K562 (cell line): ENCODE measurements around the gene EFNA2. TPM values are rescaled to one million over a fixed set of nuclear protein-coding genes. Genes with fewer than 3 reads are reported as not detected.

ENCODE experiments used
- ATAC-seq: fragments of 200-7000 bp; cut with Tn5 transposase; 3 replicates; pipeline ENCODE4 v1.9.1; 2020; ENCODE audit warnings: moderate library complexity
- BruUV-seq: library from RNA; stranded (reverse); fragments of 400-500 nt; replicated peaks from 2 replicates; lab custom pipeline; 2021; lab: Mats Ljungman, UMichigan
- CTCF ChIA-PET: fragments of 300-600 bp; formaldehyde crosslinking; extraction: SDS; loops from one replicate; lab custom pipeline; 2021; ENCODE audit warnings: low intra/inter-chr PET ratio; lab: Yijun Ruan, JAX
- POLR2A ChIA-PET: fragments of 300-600, 350-650 bp; sonication (Branson Sonifier 250); formaldehyde crosslinking; extraction: SDS; loops from one replicate; lab custom pipeline; 2021; ENCODE audit warnings: antibody characterized with exemption, inconsistent platforms; lab: Yijun Ruan, JAX
- DNase-seq, 4 experiments: peaks; one replicate each; pipeline versions ENCODE4 v3.0.0 to v3.0.0-alpha.2; 2011 to 2018; ENCODE audit warnings: low spot score in 3 of 4, mixed read lengths in 3 of 4; ENCODE audit errors: extremely low read depth in 1 of 4
- FAIRE-seq: peaks from 2 replicates; lab custom pipeline; 2011; peaks lifted over from hg19 to GRCh38; lab: Jason Lieb, UNC
- H2AFZ ChIP-seq: 2 replicates; pipeline ENCODE4 v1.6.0; 2011; ENCODE audit warnings: low read depth, low read length, control low read depth, inconsistent platforms
- H3K27ac ChIP-seq: fragments of 200-600 bp; 3 replicates; pipeline ENCODE4 v1.8.0; 2011; ENCODE audit warnings: low read depth, mild to moderate bottlenecking, control low read depth, inconsistent platforms, low read length, moderate library complexity, mixed read lengths; ENCODE audit errors: extremely low read depth
- H3K27me3 ChIP-seq, 2 experiments: fragments of 300-600 bp in 1 of 2; 2 replicates in 1 of 2; 3 replicates in 1 of 2; pipeline versions ENCODE4 v1.6.0 to v1.8.0; 2011; ENCODE audit warnings: inconsistent platforms in 2 of 2, low read length in 2 of 2, mild to moderate bottlenecking in 1 of 2, mixed read lengths in 1 of 2, moderate library complexity in 1 of 2; ENCODE audit not compliant: control insufficient read depth in 2 of 2, insufficient read depth in 2 of 2
- H3K36me3 ChIP-seq: fragments of 300-600 bp; 3 replicates; pipeline ENCODE4 v1.8.0; 2011; ENCODE audit warnings: mild to moderate bottlenecking, low read length, inconsistent platforms; ENCODE audit not compliant: control insufficient read depth, insufficient read depth
- H3K4me1 ChIP-seq, 2 experiments: fragments of 200-600 bp in 1 of 2; replicated peaks in 1 of 2; 2 replicates in 1 of 2; 3 replicates in 1 of 2; pipeline versions ENCODE4 v1.5.1 to v1.8.0; 2011; ENCODE audit warnings: inconsistent platforms in 2 of 2, low read length in 2 of 2, mild to moderate bottlenecking in 1 of 2, mixed read lengths in 1 of 2, moderate library complexity in 1 of 2; ENCODE audit not compliant: control insufficient read depth in 2 of 2, insufficient read depth in 2 of 2
- H3K4me2 ChIP-seq: 2 replicates; pipeline ENCODE4 v1.6.1; 2011; ENCODE audit warnings: low read length, control low read depth, inconsistent platforms, mixed read lengths; ENCODE audit not compliant: insufficient read depth
- H3K4me3 ChIP-seq: fragments of 200-600 bp; sonication (generic), shearing (Covaris generic); 2 replicates; pipeline ENCODE4 v1.5.1; 2016; ENCODE audit warnings: control low read depth, inconsistent platforms
- H3K79me2 ChIP-seq: fragments of 200-600 bp; 3 replicates; pipeline ENCODE4 v1.8.0; 2011; ENCODE audit warnings: low read length, inconsistent platforms; ENCODE audit not compliant: control insufficient read depth, insufficient read depth
- H3K9ac ChIP-seq, 2 experiments: 2 replicates each; pipeline versions ENCODE4 v1.6.0 to v1.6.1; 2011; ENCODE audit warnings: low read depth in 2 of 2, low read length in 2 of 2, control low read depth in 1 of 2, inconsistent platforms in 1 of 2, mild to moderate bottlenecking in 1 of 2, mixed read lengths in 1 of 2; ENCODE audit not compliant: insufficient read depth in 1 of 2
- H3K9me1 ChIP-seq: one replicate; pipeline ENCODE4 v1.6.0; 2011; ENCODE audit warnings: inconsistent platforms, mild to moderate bottlenecking, low read length, moderate library complexity; ENCODE audit not compliant: control insufficient read depth, insufficient read depth
- H3K9me3 ChIP-seq: replicated peaks from 2 replicates; pipeline ENCODE4 v1.5.1; 2011; ENCODE audit warnings: low read depth, low read length, inconsistent platforms; ENCODE audit not compliant: control insufficient read depth, insufficient read depth
- H4K20me1 ChIP-seq: replicated peaks from 2 replicates; pipeline ENCODE4 v1.6.1; 2011; ENCODE audit warnings: low read length, inconsistent platforms, mixed read lengths; ENCODE audit not compliant: control insufficient read depth, insufficient read depth
- RBM15 ChIP-seq: fragments of 200-400 bp; formaldehyde crosslinking; IDR thresholded peaks from 2 replicates; pipeline ENCODE4 v1.6.1; 2018; ENCODE audit warnings: mild to moderate bottlenecking, low read length, moderate library complexity; ENCODE audit not compliant: insufficient read depth
- ZNF511 ChIP-seq: sonication (generic); formaldehyde crosslinking; IDR thresholded peaks from 2 replicates; pipeline ENCODE4 v1.8.0; 2022; ENCODE audit warnings: mild to moderate bottlenecking, missing genetic modification reagents
- WGBS: fragments of 100-300 bp; shearing (Covaris generic); methylation state at CpG from one replicate; pipeline ENCODE4 v1.1.6; 2016; ENCODE audit warnings: low coverage, mixed read lengths; ENCODE audit not compliant: insufficient coverage; ENCODE audit errors: missing lambda C conversion rate; 5-methylcytosine and 5-hydroxymethylcytosine counted together
- in situ Hi-C: fragments of 300-500 bp; cut with MboI; formaldehyde crosslinking; loops from 4 replicates; pipeline ENCODE4 v1.15.0; 2018; ENCODE audit warnings: inconsistent platforms, mixed read lengths
- intact Hi-C: fragments of 100-400 bp; cut with micrococcal nuclease; formaldehyde crosslinking; loops from 2 replicates; pipeline ENCODE4 v1.14.2; 2022
- polyA plus RNA-seq, 8 experiments: library from polyadenylated mRNA; depleted of rRNA in 4 of 8; stranded (reverse) in 5 of 8; unstranded in 3 of 8; fragments of >200 nt; fragmentation: Nextera tagmentation in 2 of 8; fragmentation: Illumina TruSeq in 1 of 8; extraction: Ambion mirVana in 2 of 8; extraction: Trizol in 1 of 8; gene quantifications; 2 replicates each; pipeline versions ENCODE4 v1.2.1 to v1.2.3, GENCODE V29; 2011 to 2014; ENCODE audit warnings: inconsistent platforms in 1 of 8, missing spikeins in 1 of 8
- total RNA-seq, 7 experiments: library from RNA; depleted of rRNA in 6 of 7; stranded (reverse); fragments of >200 nt in 6 of 7; fragmentation: Illumina TruSeq in 2 of 7; extraction: Trizol in 2 of 7; gene quantifications; 2 replicates each; pipeline versions ENCODE4 v1.2.1 to v1.2.3, GENCODE V29; 2011 to 2021; ENCODE audit warnings: low replicate concordance in 1 of 7

The EFNA2 gene
- total and polyA plus RNA-seq, 9 of the 15 experiments (the other 6 are each of a cell fraction or from before 2014, with no cell fraction given) = 0.11 to 0.44 (median 0.15) TPM; not detected in 6

GRCh38 chr19:1278713-1279660, 6.7 kb upstream of the EFNA2 start:
- peaks cover 0 to under 1% of the 10 kb centered on the region in 2 experiments; a peak in 1 of 5 replicates for H3K27me3 ChIP-seq
- no TSS peak for BruUV-seq
- in situ Hi-C loops = loop anchor here (5.0 kb wide), 1 partner anchor 103 kb away; the partner anchor contains the start of gene NDUFS7
- no peak overlapping the region; a peak in 1 of 4 replicates for H3K9ac ChIP-seq
- H3K27ac ChIP-seq = no peak overlapping the region
- WGBS = 90% methylated on average over 21 of the region's 25 CpGs
- peaks cover 18 to 83% of the 10 kb centered on the region in 2 experiments for H3K4me1 ChIP-seq
- H3K79me2 ChIP-seq = peaks cover 29% of the 10 kb centered on the region
- H3K9me3 ChIP-seq = no peaks in the 10 kb centered on the region
- H2AFZ ChIP-seq = no peak overlapping the region
- no peak for FAIRE-seq
- no peak for ATAC-seq
- peaks cover 52% of the 10 kb centered on the region; the same call in 2 of the 3 replicates for H3K36me3 ChIP-seq
- ChIA-PET CTCF (interaction anchor here (1.5 kb wide), 1 partner anchor 93 kb away, joined by 7 read pairs; no protein-coding TSS in a partner anchor), POLR2A (interaction anchor here (2.2 to 2.4 kb wide), 2 partner anchors 10 kb away, joined by 7 to 21 read pairs; partner anchors contain the start of gene CIRBP)
- H3K4me3 ChIP-seq = no peak overlapping the region
- intact Hi-C loops = loop anchor here (1.0 to 10.0 kb wide), 2 partner anchors 93 to 166 kb away; no protein-coding TSS in a partner anchor
- no peak overlapping the region for H3K4me2 ChIP-seq
- no peaks in the 10 kb centered on the region for H3K9me1 ChIP-seq
- no peak for DNase-seq
- TF ChIP-seq ZNF511 (CRISPR knock-in tag) = 0 out of 2 replicates have a peak, but pooled peaks have one; percentile 12
- no peak for TF ChIP-seq RBM15
- H4K20me1 ChIP-seq = peaks cover 10% of the 10 kb centered on the region
